Measurements from ENCODE around the gene FRAS1. TPM values are rescaled to one million over a fixed set of nuclear protein-coding genes. Genes with fewer than 3 reads are reported as not detected.
A peak's percentile ranks its signal among the peaks of the same experiment; 100 is the strongest.
"Not testable (repeated sequence)": the region's sequence is repeated elsewhere in the genome, so short reads cannot be mapped to it uniquely, and the experiment has no call there.

FRAS1 gene
- total and polyA plus RNA-seq, 11 donors: 0.57 to 13.4 (median 3.2) TPM

GRCh38 chr4:78544678-78545077 is 487.6 kb downstream of the FRAS1 start:
- no peaks in the 10 kb centered on the region for H3K9me3 ChIP-seq
- no peak for ATAC-seq
- H3K27me3 ChIP-seq: no peaks in the 10 kb centered on the region
- no peak overlapping the region for H3K4me3 ChIP-seq
- peaks cover 0 to 7% (median 0%) of the 10 kb centered on the region in 12 donors for H3K4me1 ChIP-seq
- no peak overlapping the region for H3K27ac ChIP-seq
- DNase-seq: no peak
- 68 to 78% (median 73%) methylated on average over 2 of the region's 2 CpGs for WGBS, 4 donors
- intact Hi-C loops (cut with DNase I): no loop called here
- H3K36me3 ChIP-seq: no peaks in the 10 kb centered on the region
- TF ChIP-seq CTCF (IDR thresholded peaks at IDR 0.05) (no peak), POLR2A (IDR thresholded peaks at IDR 0.05) (no peak)

GRCh38 chr4:78545275-78546246 is 488.4 kb downstream of the FRAS1 start:
- Histone ChIP-seq H3K4me3 (no peak overlapping the region), H3K4me1 (peaks cover 0 to 7% (median 0%) of the 10 kb centered on the region in 12 donors), H3K36me3 (no peaks in the 10 kb centered on the region), H3K27me3 (no peaks in the 10 kb centered on the region), H3K9me3 (no peaks in the 10 kb centered on the region), H3K27ac (peak overlapping the region in 1 of 12 donors; percentile 1)
- peak in 1 of 5 donors; percentile 31 for DNase-seq
- ATAC-seq: peak in 2 of 4 donors; percentile 36 to 74
- TF ChIP-seq POLR2A (IDR thresholded peaks at IDR 0.05) (no peak), CTCF (IDR thresholded peaks at IDR 0.05) (no peak)
- WGBS, 4 donors: 73 to 78% (median 76%) methylated on average over 5 of the region's 5 CpGs
- intact Hi-C loops (cut with DNase I): no loop called here

GRCh38 chr4:78547899-78548298 is 490.8 kb downstream of the FRAS1 start:
- H3K4me3 ChIP-seq; intact Hi-C loops (cut with DNase I); H3K27ac ChIP-seq; H3K36me3 ChIP-seq; DNase-seq; H3K9me3 ChIP-seq; ATAC-seq: not testable (repeated sequence)
- Histone ChIP-seq H3K4me1 (peaks cover 0 to 18% (median 5%) of the 10 kb centered on the region in 12 donors), H3K27me3 (peaks cover 0 to 12% (median 0%) of the 10 kb centered on the region in 9 donors)
- 93 to 100% (median 97%) methylated on average over 1 to 28 of the region's 28 CpGs for WGBS, 4 donors

- H3K4me3 ChIP-seq; ATAC-seq; intact Hi-C loops (cut with DNase I); DNase-seq; H3K27ac ChIP-seq; H3K36me3 ChIP-seq; H3K9me3 ChIP-seq: not testable (repeated sequence)
- 99 to 100% (median 99%) methylated on average over 2 to 3 of the region's 4 CpGs for WGBS, 4 donors
- peaks cover 0 to 28% (median 5%) of the 10 kb centered on the region in 12 donors for H3K4me1 ChIP-seq
- peaks cover 0 to 12% (median 0%) of the 10 kb centered on the region in 9 donors for H3K27me3 ChIP-seq
Observed at GRCh38 chr4:78548889-78549288, 491.8 kb downstream of the FRAS1 start.

Data from heart left ventricle (tissue), 16 donors.